ENCODE results near the gene CCND2. TPM values are rescaled to one million over a fixed set of nuclear protein-coding genes. Genes with fewer than 3 reads are reported as not detected.
"Not testable (repeated sequence)": the region's sequence is repeated elsewhere in the genome, so short reads cannot be mapped to it uniquely, and the experiment has no call there.

CCND2 gene
- total RNA-seq: 108 TPM

DNA sequence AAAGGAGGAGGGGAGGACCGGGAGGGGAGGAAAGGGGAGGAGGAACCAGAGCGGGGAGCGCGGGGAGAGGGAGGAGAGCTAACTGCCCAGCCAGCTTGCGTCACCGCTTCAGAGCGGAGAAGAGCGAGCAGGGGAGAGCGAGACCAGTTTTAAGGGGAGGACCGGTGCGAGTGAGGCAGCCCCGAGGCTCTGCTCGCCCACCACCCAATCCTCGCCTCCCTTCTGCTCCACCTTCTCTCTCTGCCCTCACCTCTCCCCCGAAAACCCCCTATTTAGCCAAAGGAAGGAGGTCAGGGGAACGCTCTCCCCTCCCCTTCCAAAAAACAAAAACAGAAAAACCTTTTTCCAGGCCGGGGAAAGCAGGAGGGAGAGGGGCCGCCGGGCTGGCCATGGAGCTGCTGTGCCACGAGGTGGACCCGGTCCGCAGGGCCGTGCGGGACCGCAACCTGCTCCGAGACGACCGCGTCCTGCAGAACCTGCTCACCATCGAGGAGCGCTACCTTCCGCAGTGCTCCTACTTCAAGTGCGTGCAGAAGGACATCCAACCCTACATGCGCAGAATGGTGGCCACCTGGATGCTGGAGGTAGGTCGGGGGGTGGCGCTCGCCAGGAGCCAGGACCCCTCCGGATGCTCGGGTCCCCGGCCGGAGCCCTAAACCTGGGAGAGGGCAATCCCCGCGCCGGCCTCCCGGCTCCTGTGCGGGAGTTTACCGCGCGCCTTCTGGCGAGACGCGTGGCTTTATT is at the start of gene CCND2:
CCND2 (plus strand) TSS at position 111 of the 744 bp plus-strand sequence; CDS start at position 390, 279 bp downstream.
- peak; percentile 92 for DNase-seq (ENCODE audit: low spot score)

DNA sequence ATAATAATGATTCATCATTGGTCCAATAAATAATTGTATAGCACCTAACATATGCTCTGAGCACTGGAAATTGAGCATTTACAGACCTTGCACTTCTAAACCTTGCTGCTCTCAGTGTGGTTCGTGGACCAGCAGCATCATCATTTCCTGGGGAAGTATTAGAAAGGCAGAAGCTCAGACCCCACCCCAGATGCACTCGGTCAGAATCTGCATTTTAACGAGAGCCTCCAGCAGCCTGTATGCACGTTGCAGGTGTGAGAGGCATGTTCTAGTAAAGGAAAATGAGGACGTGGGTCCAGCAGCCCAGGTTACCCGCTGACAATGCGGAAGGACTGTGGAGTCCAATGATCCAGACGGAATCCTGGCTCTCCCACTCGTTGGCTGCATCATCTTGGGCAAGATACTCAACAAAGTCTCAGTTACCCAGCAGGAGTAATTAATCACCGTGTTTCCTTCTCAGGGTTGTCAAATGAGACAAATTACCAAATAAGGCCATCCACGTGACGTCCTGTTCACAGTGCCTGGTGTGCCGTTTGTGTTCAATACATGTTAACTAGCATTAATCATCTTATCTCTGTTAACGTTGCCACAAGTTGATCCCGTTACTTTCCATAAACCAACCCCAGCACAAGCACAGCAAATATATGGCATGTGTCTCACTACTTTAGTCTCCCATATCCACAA is 49.2 kb upstream of the CCND2 start:
- DNase-seq (ENCODE audit: low spot score): peak; percentile 39

DNA sequence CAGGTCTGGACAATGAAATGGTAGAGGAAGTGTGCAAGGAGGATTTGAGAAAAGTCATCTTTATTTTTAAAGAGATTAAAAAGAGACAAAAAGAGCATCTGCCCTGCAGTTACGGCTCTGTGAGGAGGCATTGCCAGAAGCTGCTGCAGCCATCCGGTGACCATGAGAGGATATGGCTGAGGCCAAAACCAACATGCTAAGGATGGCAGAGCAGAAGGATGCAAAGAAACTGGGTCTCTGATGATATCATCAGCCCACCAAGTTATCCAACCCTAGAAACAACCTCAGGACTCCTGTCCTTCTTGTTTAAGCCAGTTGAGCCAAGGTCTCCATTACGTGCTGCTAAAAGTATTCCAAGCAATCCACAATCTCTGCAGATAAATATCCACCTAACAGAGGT is 48.0 kb upstream of the CCND2 start:
- no peak for DNase-seq (ENCODE audit: low spot score)

DNA sequence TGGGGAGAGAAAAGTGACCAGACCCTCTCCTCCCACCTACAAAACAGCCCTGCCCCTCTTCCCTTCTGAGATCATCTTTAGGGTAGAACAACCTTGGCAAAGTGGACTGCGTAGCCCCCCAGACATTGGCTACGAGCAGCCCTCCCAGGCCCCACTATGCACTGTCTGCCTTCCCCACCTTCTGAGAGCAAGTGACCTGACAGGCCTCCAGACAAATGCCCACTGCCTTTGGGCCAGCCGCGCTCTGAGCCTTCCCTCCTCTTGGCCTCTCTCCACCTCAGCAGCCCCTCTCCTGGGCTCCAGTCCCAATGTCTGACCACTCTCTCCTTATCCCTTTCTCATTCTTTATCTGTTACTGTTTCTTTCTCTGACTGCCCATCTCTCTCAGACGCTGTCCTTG is 46.5 kb upstream of the CCND2 start:
- DNase-seq (ENCODE audit: low spot score): peak; percentile 33

DNA sequence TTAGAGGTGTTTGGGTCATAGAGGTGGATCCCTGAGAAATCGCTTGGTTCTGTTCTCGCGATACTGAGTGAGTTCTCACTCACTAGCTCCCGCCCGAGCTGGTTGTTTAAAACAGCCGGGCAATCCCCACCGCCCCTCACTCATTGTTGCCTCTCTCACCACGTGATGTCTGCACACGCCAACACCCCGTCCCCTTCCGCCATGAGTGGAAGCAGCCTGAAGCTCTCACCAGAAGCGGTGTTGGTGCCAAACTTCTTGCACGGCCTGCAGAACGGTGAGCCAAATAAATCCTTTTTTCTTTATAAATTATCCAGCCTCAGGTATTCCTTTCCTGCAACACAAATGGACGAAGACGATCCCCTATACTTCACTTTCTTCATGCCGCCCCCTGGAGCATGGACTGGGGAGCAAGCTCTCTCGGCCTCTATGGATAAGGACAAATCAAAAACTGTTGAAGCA is 45.4 kb upstream of the CCND2 start:
- peak; percentile 34 for DNase-seq (ENCODE audit: low spot score)

DNA sequence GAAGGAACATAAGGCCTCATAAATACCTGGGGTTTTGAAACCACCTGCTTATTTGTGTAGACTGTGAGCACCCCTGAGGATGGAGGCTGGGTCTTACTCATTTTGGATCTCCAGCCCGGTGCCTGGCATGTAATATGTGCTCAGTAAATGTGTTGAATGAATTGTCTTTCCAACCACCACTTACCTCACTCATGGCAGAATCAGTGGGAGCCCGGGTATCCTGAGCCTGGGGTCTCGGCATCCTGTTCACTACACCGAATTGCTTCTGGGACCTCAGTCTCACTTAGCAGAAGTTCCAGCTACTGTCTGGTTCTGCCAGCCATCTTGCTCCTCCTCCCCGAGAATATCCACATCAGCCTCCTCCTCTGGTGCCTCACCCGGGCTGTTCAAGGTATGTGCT is 43.0 kb upstream of the CCND2 start:
- no peak for DNase-seq (ENCODE audit: low spot score)

DNA sequence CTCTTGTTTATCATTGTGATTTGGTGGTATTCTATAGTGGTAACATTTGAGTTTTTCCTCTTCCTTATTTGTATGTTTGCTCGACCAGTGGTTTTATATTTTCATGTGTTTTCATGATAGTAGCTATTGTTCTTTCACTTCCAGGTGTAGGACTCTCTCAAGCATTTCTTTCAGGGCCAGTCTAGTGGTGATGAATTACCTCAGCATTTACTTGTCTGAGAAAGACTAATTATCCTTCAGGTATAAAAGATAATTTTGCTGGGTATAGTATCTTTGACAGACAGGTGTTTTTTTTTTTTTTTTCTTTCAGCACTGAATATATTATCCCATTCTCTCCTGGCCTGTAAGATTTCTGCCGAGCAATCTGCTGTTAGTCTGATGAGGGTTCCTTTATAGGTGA is 35.0 kb upstream of the CCND2 start:
- DNase-seq (ENCODE audit: low spot score): no peak

DNA sequence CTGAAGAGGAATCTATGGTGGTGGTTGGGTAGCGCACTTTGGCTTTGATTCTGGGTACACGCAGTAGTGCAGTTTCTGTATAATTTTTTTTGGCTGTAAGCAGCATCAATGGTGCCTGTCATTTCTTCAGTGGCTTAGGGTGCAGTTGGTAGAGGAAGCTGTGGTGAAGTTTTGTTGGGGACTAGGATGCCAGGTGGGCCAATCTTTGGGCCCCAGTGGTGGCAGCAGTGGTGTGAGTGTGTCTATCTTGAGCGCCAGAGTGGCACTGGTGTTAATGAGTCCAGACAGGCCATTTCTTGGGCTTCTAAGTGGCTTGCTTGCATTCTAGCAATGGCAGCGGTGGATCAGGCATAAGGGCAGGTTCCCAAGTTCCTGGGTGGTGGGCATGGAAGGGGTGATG is 33.8 kb upstream of the CCND2 start:
- DNase-seq (ENCODE audit: low spot score): no peak

DNA sequence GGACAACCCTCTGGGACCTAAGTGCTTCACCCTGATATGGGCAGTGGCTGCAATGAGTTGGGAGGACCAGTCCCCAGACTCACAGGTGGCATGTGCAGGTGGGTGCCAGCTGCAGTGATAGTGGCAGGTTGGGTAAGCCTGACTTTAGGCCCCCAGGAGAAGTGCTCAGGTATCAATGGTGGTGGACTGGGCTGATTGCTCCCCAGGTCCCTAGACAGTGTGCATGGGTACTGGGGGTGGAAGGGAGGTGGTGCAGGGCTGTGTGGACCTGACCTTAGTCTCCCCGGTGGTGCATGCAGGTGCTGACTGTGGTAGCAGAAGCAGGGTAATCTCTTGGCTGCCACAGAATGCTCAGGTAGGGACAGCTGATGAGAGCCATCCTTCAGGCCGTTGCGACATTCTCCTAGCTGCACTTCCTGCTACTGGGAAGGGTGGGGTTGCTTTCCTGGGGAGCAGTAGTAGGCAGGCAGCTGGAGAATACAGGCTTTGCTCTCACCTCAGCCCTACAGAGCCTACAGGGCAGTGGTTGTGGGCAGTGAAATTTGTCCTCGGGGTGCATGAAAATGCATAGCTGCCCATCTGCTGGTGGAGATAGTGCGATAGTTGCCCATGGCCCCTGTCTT is 33.3 kb upstream of the CCND2 start:
- DNase-seq (ENCODE audit: low spot score): no peak

DNA sequence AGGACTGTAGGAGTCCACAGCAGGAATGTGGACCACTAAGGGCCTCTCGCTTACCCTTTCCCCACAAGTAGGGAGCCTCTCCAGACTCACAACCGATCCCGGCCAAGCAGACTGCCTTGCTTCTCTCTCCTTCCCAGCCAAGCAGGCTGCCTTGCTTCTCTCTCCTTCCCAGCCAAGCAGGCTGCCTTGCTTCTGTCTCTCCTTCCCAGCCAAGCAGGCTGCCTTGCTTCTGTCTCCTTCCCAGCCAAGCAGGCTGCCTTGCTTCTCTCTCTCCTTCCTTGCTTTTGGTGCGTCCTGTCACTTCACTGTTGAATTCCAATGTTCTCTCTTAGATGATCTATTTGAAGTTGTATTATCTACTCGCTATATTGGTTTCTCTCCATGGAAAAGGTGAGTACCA is 32.6 kb upstream of the CCND2 start:
- no peak for DNase-seq (ENCODE audit: low spot score)

DNA sequence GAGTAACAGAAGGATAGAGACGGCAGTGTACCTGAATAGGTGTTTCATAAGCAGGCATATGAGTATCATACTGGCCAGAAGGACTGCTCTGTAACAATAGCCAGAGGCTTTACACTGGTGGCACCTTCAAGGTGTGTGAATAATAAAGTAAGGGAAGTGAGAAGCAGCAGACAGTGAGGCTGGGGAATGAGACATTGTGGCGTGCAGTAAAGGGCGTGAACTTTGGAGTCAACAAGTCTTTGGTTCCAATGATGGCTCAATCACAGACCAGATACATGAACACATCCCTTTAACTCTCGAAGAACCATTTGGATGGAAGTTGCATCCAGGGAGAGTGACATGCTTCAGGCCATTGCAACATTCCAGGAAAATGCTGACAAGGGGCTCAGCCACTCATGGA is 32.0 kb upstream of the CCND2 start:
- DNase-seq (ENCODE audit: low spot score): no peak

DNA sequence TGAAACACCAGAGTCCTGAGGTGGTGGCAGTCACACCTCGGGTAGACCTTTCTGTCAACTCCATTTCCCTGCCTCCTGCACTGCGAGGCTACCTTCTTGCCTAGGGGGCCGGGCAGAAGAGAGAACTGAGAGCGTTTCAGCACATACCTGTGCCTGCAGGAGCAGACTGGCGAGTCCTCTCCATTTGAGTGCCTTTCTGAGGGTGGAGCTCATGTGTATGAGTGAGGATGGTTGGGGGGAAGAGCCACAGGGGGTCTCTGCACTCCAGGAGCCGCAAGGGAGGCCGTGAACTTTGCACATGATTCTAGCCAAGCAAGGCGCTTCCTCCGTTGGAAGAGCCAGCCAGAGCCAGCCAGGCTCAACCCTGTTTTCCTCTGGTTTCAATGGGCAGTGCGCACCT is 31.0 kb upstream of the CCND2 start:
- no peak for DNase-seq (ENCODE audit: low spot score)

DNA sequence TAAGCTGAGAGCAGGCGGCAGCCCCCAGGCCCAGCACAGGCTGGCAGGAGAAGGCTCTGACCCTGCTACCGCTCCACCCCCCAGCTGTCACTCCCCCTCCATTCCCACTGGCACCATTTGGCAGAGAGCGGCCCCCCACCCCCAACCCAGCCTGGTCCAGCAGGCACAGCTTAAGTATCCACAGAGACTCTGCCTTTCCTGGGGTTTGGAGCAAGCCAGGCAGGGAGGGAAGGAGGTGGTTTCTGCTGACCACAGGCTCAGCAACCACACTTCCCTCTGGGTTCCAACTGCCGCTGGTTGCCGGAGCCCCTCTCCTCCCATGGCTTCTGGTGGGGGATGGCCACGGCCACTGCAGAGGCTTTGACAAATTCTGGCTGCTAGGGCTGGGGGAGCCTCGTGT is 30.5 kb upstream of the CCND2 start:
- DNase-seq (ENCODE audit: low spot score): no peak

DNA sequence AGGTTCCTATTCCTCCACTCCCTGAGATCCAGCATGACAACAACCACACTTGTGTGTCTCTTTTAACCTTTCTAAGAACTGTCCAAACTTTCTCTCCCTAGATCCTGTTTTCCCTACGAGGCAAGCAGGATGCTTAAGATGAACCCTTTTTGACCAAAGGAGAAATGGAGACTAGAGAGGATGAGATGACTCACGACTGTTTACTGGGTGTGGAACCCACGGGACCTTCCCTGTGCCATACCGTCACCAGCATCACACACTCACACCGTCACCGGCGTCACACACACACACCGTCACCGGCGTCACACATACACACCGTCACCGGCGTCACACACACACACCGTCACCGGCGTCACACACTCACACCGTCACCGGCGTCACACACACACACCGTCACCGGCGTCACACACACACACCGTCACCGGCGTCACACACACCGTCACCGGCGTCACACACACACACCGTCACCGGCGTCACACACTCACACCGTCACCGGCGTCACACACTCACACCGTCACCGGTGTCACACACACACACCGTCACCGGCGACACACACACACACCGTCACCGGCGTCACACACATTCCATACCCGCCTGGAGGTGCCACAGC is 30.0 kb upstream of the CCND2 start:
- not testable (repeated sequence) for DNase-seq (ENCODE audit: low spot score)

DNA sequence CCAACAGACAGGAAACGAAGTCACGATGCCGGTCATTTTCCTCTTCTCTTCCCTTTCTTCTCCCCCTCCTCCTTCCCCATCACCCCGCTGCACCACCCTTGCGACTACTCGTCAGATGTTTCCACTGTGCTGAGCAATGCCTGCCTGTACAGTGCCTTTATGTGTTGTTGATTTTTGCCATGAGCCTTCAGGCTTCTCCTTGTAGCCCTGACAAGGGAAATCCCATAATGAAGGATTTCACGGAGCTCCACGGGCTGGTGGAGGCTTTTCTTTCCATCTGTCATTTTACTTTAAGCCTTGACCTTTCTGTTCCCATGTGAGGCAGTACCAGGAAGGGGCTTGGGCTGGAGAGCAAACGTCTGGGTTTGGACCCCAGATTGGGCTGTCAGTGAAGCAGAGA is 28.7 kb upstream of the CCND2 start:
- DNase-seq (ENCODE audit: low spot score): no peak

DNA sequence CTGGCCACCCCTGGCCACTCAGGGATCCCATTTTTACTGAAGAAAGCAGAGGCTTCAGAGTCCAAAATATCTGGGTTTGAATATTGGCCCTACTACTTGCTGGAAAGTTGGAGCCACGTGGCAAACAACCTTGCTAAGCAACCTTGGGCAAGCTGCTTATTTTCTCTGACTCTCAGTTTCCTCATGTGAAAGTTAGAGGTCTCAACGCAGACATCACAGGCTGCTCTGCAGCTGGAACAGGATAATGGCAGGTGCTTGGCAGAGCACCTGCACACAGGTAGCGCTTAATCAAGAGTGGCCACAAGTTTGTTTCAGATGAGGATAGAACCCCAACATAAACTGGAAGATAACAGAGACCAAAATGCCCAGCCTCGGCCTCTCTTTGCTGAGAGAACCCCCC is 28.1 kb upstream of the CCND2 start:
- no peak for DNase-seq (ENCODE audit: low spot score)

DNA sequence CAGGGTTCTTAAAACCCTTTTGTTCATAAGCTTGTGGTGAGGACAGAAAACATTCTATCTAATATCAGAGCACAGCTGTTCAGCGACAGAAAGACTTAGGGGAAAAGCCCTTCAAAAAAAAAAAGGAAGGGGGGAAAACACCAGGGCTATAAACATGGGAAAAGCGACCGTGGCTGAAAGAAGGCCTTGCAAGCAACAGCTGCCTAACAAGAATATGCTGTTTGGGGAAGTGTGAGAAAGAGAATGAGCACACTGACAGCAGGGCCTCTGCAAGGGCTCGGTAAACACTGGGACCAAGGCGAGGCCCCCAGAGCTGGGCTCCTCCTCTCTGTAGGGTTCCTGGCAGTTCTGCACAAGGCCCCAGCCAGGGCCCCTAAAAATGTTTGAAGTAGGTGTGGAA is 27.4 kb upstream of the CCND2 start:
- DNase-seq (ENCODE audit: low spot score): no peak

DNA sequence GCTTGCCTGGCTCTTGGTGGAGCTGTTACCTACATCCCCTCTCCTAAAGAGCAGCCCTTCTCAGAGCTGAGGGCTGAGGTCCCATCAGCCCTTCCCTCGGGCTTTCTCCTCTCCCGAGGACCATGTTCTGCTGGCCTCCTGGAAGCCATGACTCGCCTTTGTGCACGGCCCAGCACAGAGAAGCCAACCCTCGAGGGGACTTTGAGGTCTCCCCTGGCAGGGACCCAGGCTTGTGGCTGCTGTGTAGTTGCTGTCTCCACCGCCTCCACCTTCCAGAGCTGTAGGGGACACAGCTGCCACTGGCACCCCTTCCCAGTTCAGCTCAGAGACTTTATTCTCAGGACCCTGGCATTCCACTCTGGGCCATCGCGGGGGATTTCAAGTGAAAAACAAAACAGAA is 22.9 kb upstream of the CCND2 start:
- no peak for DNase-seq (ENCODE audit: low spot score)

DNA sequence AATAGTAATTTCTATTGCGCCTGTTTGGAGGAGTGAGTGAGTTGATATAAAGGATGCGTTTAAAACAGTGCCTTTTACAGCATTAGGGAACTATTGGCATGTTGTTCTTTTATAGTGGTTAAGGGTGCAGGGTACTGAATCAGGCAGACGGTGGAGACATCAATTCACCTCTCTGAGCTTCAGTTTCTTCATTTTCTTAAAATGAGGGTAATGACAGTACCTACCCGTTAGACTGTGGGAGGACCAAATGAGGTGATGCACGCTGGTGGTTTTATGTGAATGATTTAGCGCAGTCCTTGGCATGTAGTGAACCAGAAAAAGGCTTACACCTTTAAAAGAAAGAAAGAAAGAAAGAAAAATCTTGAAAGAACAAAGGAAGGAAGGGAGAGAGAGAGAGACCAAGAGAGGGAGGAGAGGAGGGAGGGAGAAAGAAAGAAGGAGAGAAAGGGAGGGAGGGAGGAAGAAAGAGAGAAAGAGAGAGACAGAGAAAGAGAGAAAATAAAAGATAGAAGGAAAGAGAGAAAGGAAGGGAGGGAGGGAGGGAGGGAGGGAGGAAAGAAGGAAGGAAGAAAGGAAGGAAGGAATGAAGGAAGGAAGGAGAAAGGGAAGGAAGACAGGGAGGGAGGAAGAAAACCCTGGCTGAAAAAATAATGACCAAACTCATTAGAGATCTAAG is 22.2 kb upstream of the CCND2 start:
- DNase-seq (ENCODE audit: low spot score): no peak

DNA sequence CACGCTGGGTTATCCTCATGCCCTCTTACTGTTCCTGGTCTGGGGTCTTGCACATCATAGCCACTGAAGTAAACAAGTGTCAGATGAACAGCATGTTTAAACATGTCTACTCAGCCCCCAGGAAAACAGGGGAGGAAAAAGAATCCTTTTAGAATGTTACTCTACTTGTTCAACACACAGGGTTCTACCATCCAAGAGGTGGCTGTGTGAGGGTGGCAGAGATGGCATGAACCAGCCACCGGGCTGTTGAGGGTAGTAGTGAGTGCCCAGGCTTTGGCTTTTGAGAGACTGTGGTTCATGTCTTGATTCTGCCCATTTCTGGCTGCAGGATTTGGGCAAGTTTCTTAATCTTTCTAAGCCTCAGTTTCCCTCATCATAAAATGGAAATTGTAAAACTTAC is 21.6 kb upstream of the CCND2 start:
- DNase-seq (ENCODE audit: low spot score): no peak

DNA sequence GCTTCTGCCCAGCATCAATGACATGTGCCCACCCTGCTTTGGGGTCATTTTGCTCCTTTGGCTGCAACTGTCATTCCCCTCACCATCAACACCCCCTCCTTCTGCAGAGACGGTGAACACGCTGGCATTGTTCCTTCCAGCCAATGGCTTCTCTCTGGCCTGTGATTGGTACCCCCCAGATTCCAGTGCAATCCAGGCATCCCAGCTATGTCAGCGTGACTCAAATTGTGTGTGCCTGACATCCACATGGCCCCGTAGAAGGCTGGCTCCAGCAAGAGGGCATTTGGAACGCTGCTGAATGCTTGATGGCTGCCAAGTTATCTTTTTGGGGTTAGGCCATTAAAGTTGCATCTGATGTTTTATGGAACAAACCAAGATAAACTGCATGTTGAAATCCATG is 21.0 kb upstream of the CCND2 start:
- no peak for DNase-seq (ENCODE audit: low spot score)

All from ureter (tissue), 1 donor.